AML-193 (cell line): ENCODE data around the gene TMEM14C.
A peak's percentile ranks its signal among the peaks of the same experiment; 100 is the strongest.
"Not testable (repeated sequence)": the region's sequence is repeated elsewhere in the genome, so short reads cannot be mapped to it uniquely, and the experiment has no call there.

Experiments
- DNase-seq, 2 experiments: peaks; one replicate each; lab custom pipeline; 2025; lab: John Stamatoyannopoulos, UW

The TMEM14C gene

GRCh38 chr6:10720960-10721849, 1.7 kb upstream of the TMEM14C start:
- not testable (repeated sequence) for DNase-seq

- no peak for DNase-seq
Observed at GRCh38 chr6:10721850-10722569, 860 bp upstream of the TMEM14C start.

GRCh38 chr6:10722570-10722819, 375 bp upstream of the TMEM14C start:
- DNase-seq, result no peak

- DNase-seq, result no peak
Observed at GRCh38 chr6:10723567-10723881, 654 bp downstream of the TMEM14C start.

- DNase-seq, result no peak
Observed at GRCh38 chr6:10725044-10725443, 2.2 kb downstream of the TMEM14C start.

GRCh38 chr6:10725716-10726115, 2.8 kb downstream of the TMEM14C start:
- DNase-seq, result no peak

- peak; percentile 45 to 62 for DNase-seq
Observed at GRCh38 chr6:10730254-10730653, 7.4 kb downstream of the TMEM14C start.

- no peak for DNase-seq
Observed at GRCh38 chr6:10733151-10733715, 10.4 kb downstream of the TMEM14C start.

GRCh38 chr6:10733863-10734262, 11.0 kb downstream of the TMEM14C start:
- no peak for DNase-seq

- no peak for DNase-seq
Observed at GRCh38 chr6:10736731-10737130, 13.9 kb downstream of the TMEM14C start.

GRCh38 chr6:10740061-10740460, 17.2 kb downstream of the TMEM14C start:
- no peak for DNase-seq

- DNase-seq, result not testable (repeated sequence)
Observed at GRCh38 chr6:10741643-10742042, 18.8 kb downstream of the TMEM14C start.

GRCh38 chr6:10742251-10742650, 19.4 kb downstream of the TMEM14C start:
- no peak for DNase-seq

GRCh38 chr6:10743515-10743914, 20.6 kb downstream of the TMEM14C start:
- DNase-seq, result no peak

GRCh38 chr6:10745116-10745515, 22.2 kb downstream of the TMEM14C start:
- DNase-seq, result no peak

GRCh38 chr6:10746915-10747250, 24.0 kb downstream of the TMEM14C start:
- peak in 1 of 2 experiments; percentile 37 for DNase-seq

GRCh38 chr6:10747251-10747972, 24.5 kb downstream of the TMEM14C start, which contains the start of gene TMEM14B:
TSS of gene TMEM14B (plus strand) at chr6:10747805. CDS start at chr6:10749246, 1,441 bp downstream.
- peak; percentile 99 for DNase-seq

GRCh38 chr6:10749734-10750133, 26.9 kb downstream of the TMEM14C start:
- DNase-seq, result no peak

- DNase-seq, result not testable (repeated sequence)
Observed at GRCh38 chr6:10750568-10750967, 27.7 kb downstream of the TMEM14C start.

- not testable (repeated sequence) for DNase-seq
Observed at GRCh38 chr6:10751757-10752156, 28.9 kb downstream of the TMEM14C start.

GRCh38 chr6:10756085-10756484, 33.2 kb downstream of the TMEM14C start:
- DNase-seq, result no peak

- DNase-seq, result peak; percentile 66 to 75
Observed at GRCh38 chr6:10759312-10759839, 36.5 kb downstream of the TMEM14C start.
